Stimulated activated CD4-positive, alpha-beta T cell treated with anti-CD3 and anti-CD28 coated beads, Interleukin-4, amount 100 ng/mL, for 1 hour (primary cell): Measurements from ENCODE around the gene IL13RA2.

ENCODE experiments used
- DNase-seq: peaks from one replicate; pipeline ENCODE4 v3.0.0-alpha.2; 2020

IL13RA2 gene

GRCh38 chrX:114985967-114986592, 31.3 kb downstream of the IL13RA2 start:
- no peak for DNase-seq

GRCh38 chrX:114976292-114976691, 41.1 kb downstream of the IL13RA2 start:
- DNase-seq = no peak

GRCh38 chrX:114973013-114973412, 44.4 kb downstream of the IL13RA2 start:
- no peak for DNase-seq

- DNase-seq = no peak
Measured at GRCh38 chrX:114970806-114971205, 46.6 kb downstream of the IL13RA2 start.

- no peak for DNase-seq
Measured at GRCh38 chrX:114964374-114964773, 53.0 kb downstream of the IL13RA2 start.

GRCh38 chrX:114962209-114962608, 55.2 kb downstream of the IL13RA2 start:
- no peak for DNase-seq

- DNase-seq = no peak
Measured at GRCh38 chrX:114959729-114960128, 57.7 kb downstream of the IL13RA2 start.
